HG03457 (cell line): ENCODE data around the gene GFPT2.

Source experiments
- ATAC-seq: cut with Tn5 transposase; IDR thresholded peaks from one replicate; pipeline ENCODE4 v1.9.1; 2021; ENCODE audit warnings: moderate number of reproducible peaks; ENCODE audit not compliant: unreplicated experiment

GFPT2 gene

DNA sequence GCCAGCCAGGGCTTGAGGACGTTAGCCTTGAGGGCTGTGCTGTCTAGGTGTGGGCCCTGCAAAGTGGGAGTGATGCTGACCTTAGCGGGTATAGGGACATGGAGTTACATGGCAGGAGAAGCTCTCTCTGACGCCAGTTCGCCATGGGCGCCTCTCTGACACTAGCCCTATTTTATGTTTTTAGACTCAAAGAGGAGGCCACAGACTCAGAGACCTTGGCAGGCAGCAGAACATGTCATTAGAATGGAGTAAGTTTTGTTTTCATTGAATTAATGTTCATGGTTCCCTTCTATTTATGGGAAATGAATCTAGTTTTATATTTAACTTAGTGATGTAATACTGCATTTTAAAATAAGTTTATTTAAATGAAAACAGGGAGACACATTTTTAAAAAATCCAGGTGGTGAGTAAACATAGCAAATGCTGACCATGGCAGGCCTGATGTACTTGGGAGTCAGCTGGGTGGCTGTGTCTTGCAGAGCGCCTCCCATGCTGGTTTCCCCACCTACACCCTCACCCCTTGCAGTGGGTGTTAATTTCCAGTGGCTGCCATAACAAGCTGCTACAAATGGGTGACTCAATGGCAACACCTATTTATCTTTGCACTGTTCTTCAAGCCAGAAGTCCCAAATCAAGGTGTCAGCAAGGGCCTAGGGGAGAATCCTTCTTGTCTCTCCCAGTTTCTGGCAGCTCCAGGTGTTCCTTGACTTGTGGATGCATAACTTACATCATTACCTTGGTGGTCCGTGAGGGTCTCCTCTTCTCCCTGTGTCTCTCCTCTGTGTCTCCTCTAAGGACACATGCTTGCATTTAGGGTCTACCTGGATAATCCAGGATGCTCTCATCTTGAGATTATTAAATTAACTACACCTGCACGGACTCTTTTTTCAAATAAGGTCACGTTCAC, 25.6 kb upstream of the GFPT2 start:
- ATAC-seq = no peak

DNA sequence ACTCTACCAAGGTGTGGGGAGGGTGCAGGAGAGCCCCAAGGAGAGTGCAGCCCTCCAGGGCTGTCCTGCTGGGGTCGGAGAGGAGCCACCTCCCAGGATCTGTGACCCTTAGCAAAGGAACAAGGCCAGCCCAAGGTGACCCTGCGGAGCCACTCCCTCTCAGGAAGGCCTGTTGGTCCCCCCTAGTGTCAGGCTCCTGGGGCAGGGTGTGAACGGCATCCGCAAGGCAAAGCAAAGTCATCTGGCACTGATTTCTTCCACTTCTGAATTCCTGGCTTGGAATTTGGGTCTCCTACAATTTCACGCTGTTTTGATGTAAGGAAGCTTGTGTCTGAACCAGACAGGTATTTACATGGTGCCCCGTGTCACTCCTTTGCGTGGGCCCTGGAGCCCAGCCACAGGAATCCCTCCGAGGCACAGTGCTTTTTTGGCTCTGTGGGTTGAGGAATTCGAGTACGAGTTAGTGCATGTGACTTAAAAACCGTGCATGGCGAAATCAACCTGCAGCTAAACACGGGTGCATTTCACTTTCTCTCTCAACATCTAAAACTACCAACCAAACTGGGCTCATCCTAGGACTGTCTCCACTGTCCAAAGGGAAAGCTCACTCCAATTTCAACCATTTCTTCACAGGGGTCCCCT, 24.5 kb upstream of the GFPT2 start:
- no peak for ATAC-seq

DNA sequence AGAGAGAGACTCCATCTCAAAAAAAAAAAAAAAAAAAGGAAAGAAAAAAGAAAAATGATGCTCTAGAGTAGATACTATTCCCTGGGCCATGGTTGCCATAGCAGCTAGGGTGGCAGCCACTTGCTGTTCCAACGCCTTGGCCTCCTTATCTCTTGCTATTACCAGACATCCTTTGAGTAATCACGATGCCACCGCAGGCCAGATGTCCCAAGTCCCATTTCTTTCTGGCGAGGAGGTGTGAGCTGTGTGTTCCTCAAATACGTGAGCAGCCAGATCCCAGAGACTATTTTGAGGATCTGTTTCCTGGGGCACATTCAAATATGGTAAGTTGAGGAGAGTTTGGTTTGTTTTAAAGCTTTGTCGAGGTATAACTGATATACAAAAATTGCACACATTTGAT, 23.4 kb upstream of the GFPT2 start:
- no peak for ATAC-seq

DNA sequence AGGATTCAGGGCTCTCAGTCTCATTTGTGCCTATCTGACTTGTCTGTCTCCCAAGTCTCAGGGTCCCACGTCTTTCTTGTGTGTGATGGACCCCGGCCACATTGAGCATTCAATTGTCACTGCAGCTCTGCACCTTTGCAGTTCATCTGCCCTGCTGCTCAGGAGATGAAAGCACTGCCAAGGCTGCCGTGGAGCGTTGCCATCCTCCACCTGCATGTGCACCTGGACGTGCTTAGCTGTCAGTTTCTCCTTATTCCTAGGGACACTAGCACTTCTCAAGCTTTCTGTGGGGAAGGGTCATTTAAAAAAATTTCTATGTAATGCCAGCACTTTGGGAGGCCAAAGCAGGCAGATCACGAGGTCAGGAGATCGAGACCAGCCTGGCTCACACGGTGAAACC, 22.8 kb upstream of the GFPT2 start:
- no peak for ATAC-seq

DNA sequence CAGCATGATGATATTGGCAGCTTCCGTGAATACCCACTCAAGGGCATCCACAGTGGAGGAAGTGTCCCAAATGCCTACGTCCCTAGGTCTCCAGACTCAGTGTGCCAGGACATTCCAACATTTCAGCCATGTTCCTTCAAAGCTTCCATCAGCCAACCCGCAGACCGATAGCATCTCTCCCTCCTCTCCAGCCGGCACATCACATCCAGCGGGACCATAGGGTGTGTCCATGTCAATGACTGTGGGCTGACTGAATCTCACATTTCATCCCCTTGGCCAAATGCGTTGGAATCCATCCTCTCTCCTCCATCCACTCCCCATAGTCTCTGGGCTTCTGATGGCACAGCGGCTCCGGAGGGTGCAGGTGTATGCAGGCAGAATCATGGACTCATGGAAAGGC, 22.2 kb upstream of the GFPT2 start:
- no peak for ATAC-seq

DNA sequence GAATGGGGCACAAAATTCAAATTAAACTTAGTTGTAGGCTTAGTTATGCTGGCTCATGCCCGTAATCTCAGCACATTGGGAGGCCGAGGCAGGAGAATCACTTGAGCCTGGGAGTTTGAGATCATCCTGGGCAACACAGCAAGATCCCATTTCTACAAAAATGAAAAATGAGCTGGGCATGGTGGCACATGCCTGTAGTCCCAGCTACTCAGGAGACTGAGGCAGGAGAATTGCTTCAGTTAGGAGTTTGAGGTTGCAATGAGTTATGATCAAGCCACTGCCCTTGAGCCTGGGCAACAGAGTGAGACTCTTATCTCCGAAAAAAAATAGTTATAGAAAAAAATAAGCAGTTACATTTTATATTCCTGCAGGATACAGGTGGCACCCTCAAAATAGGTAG, 20.7 kb upstream of the GFPT2 start:
- ATAC-seq = no peak

DNA sequence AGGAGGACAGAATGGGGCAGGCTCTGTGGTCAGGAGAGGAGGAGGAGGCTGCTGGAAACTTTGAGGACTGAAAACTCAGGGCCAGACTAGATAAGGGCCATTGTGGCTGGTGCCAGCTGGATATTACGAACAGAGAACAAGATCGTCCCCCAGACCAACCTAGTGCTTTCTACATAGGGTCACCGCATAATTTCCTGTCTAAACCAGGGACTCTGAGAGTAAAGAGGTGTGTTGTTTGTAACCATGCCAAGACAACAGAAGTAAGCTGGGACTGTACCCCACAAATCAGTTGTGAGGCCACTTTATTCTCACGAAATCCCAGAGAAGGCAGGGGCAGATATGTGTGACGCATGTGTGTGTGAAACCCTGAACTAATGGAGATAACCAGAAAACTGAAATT, 20.3 kb upstream of the GFPT2 start:
- ATAC-seq = no peak

DNA sequence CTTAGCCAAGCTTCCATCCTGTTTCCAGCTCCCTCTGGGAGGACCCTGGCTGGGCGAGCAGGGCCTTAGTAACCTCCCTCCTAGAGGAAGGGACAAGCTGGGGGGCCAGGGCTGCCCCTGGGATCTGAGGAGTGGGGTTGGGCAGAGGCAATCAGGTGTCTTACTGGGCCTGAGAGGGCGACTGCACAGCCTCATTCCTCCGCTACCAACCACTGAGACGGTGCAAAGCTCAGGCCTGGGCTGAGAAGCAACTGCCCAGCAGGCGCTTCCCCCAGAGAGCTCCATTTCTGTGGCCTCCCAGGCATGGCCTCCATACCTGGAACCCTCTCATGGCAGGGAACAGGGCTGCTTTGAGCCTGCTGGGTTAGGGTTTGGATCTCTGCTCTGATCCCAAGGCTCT, 18.8 kb upstream of the GFPT2 start:
- no peak for ATAC-seq

DNA sequence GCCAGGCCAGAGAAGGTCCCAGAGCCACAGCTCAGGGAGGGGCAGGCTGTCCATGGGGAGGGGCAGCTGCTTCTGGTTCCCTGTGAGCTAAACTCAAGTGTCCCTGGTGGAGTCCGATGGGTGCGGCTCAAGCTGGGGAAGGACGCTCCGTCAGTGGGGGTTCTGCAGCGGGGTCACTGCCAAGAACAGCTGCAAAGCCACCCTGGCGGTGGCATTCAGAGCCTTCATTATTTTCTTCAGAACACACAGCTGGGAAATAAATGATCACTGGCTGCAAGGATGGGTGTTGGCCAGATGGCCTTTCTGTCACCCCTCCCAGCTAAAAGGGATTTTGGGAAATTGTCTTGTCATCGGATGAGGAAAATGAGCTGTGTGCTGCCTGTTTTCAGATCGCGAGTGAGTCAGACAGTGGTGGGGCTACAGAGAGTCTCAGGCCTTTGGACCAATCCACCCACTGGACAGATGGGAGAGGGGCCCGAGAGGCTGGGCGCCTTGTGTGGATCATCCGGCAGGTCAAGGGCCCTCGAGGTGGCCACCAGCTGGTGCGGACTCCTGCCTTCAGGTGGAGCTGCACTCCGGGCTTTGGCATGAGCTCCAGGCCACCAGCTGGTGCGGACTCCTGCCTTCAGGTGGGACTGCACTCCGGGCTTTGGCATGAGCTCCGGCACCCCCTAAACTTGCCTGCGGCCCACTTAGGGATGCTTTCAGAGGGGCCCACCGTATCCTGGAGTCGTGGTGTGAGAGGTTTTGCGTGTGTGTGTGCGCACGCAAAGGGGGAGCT, 17.9 kb upstream of the GFPT2 start:
- ATAC-seq = no peak

DNA sequence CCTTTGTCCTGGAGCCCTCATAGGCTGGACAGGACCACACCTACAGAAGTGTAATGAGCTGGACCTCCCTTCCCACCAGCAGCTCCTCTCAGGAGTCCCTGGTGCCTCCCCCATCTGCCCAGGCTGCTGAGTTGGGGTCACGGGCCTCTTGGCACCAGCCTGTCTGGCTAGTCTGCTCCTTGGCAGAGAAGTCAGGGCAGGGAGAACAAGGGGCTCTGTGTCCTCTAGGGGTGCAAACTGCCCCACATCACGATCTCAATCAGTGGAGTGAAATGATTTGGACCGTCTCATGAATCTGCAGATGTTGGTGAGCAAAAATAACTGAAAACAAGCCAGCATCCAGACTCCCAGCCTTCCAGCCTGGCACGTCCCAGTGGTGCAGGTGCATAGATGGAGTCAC, 14.9 kb upstream of the GFPT2 start:
- ATAC-seq = no peak

DNA sequence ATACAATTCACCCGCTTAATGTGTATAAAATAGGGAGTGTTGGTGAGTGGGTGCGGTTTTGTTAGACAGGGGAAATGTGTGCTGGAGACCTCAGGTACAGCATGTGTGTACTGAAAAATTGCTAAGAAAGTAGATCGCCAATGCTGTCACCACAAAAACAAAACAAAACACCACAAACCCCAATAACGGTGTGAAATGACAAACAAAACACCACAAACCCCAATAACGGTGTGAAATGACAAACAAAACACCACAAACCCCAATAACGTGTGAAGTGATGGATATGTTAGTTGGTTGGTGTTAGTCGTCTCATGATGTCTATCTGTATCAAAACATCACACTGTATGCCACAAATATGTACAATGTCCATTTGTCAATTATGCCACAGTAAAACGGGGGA, 14.2 kb upstream of the GFPT2 start:
- no peak for ATAC-seq

DNA sequence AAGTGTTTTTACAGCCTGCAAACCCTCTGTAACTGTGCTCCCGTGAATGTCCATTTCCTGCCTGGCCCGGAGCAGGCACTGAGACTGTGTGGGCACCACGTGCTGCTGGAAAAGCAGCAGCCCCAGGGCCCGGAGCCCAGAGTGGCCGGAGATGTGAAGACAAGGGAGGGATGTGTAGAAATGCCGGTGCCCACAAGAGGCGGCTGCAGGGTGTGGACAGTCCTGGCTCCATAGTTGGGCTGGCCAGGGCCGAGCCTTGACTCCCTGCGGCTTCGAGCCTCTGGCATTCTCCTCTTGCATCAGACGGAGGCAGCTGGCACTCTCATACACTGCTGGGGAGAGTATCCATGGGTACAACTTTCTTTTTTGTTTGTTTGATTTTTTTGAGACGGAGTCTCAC, 13.2 kb upstream of the GFPT2 start:
- ATAC-seq = no peak

DNA sequence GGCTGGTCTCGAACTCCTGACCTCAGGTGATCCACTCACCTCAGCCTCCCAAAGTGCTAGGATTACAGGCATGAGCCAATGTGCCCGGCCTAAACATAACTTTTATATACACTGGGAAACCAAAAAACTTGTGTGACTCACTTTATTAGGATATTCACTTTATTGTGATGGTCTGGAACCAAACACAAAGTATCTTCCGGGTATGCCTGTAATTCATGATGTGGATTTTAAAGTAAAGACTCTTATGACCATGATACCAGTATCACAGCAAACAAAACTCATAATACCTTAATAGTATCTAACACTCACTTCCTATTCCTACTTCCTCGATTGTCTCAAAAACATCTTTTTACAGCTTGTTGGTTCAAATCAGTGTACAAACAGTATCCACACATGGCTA, 12.7 kb upstream of the GFPT2 start:
- no peak for ATAC-seq

DNA sequence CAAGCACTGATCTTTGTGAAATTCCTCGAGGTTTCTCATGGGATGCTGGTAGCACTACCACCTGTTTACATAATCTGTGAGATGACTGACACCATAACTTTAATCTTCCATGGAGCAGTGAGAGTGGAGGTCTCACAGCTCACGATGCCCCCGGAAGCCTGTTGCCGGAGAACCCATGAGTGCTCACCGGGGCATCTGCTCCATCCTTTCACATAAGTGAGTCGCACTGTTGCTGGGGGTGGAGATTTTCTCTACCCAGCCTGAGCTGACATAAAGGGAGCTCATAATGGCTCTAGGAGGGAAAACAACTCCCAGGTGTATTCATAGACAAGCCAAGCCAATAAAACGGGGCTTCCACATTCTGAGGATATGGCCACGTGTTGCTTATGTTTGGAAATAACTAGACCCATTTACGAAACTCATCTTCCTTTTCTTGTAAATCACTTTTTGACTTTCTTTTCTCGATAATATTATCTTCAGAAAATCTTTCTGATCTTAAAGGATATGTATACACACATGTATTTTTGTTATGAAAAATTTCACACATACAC, 11.2 kb upstream of the GFPT2 start:
- ATAC-seq = no peak

DNA sequence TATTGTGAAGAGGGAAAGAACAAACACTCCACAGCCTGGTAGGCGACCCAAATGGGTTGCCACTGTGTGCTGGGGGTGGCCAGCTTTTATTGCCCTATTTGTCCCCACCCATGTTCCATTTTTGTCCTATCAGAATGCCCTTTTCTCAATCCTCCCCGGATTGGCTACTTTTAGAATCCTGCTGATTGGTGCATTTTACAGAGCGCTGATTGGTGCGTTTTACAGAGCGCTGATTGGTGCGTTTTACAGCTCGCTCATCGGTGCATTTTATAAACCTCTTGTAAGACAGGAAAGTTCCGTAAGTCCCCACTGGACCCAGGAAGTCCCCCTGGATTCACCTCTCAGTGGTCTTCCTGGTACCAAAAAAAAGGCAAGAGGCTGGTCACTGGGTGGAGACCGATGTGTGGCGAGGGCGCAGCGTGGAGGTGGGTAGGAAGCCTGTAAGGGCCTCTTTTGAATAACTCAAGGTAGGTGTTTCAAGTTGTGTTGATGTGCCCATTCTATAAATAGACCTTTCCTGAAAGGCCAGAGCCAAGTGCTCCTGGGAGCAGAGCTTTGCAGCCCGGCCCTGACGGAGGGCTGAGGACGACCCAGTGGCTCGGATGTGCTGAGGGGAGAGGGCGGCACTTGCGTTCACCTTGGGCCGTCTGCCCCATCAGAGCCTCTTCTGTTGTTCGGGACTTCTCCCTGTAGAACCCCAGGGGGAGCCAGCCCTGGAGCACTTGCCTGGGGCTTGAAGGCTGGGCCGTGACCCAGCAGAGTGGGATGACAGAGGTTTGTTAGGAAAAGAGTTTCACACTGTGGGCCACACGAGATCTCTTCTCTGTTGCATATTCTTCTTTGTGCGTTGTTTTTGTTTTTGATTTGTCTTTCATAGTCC, 7.2 kb upstream of the GFPT2 start:
- no peak for ATAC-seq

DNA sequence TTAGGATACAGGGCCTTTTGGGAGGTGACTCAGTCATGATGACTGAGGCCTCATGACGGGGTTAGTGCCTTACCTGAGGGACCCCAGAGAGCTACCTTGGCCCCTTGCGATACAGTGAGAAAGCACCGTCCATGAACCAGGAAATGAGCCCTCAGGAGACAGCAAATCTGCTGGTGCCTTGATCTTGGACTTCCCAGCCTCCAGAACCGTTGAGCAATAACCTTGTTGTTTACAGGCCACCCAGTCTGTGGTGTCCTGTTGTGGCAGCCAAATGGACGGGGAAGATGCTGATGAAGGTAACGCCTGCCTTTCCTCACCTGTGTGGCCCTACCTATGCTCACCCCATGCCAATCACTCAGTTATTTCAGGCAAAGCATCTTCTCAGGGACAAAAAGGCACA, 5.6 kb upstream of the GFPT2 start:
- no peak for ATAC-seq

DNA sequence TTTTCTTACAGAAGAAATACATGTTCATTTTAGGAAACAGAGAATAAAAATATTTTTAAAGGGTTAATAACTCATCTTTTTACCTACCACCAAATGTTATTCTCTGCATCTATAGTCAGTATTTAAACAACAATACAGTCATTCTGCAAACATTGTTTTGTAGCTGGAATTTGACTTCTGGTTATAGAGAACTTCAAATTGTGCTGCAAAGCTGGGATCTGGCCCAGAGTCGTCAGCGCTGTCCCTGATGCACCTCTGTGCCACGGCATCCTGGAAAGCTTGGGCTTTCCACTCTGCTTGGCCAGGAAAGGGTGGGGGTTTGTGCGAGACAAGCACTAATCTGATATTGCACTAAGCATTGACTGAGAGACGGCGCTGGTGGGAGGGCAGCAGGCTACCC, 5.0 kb upstream of the GFPT2 start:
- ATAC-seq = no peak

DNA sequence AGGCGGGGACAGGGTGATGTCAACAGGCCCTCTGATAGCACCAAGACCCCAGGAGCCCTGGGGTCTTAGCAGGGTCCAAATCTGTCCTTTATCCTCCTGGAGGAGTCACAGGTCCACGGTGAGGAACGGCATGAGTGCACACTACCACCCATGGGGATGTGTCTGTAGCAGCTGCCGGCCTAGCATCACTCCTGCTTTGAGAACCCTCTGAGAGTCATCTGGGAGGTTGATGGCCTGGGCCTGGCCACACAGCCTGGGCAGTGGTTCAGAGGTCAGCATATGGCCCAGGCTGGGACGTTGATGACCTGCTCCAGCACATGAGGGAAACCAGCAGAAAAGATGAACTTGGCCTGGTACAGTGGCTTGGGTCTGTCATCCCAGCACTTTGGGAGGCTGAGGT, 1.8 kb upstream of the GFPT2 start:
- ATAC-seq = no peak

DNA sequence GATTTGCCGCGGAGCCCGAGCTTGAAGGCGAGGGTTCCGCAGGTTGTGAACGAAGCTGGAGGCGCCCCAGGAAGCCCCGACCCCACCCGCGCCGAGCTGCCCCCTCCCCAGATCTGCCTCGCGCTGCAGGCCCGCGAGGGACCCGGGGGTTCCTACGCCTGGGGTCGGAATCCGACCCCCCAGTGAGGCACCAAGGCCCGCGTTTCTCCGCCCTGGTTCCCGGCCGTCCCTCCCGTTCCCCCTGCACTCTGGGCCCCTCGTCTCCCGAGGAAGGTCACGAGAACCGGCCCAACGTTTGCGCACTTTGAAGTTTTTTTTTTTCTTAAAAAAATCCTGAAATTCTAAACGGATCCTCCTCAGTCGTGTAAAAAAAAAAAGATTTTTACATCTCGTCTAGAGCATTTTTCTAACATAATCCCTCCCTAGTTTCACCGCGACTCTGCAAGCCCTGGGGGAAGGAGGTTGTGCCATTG, 880 bp upstream of the GFPT2 start:
- ATAC-seq = no peak
